CD4-positive, alpha-beta T cell treated with Interleukin-6 for 4 hours (primary cell): Measurements from ENCODE around the gene DENND1A.
"Not testable (repeated sequence)": the region's sequence is repeated elsewhere in the genome, so short reads cannot be mapped to it uniquely, and the experiment has no call there.

Experiments
- DNase-seq: peaks from one replicate; pipeline ENCODE4 v3.0.0-alpha.2; 2020; ENCODE audit warnings: mixed read lengths

The DENND1A gene

GRCh38 chr9:123398938-123399337 is 531.0 kb downstream of the DENND1A start:
- not testable (repeated sequence) for DNase-seq

GRCh38 chr9:123397975-123398374 is 532.0 kb downstream of the DENND1A start:
- DNase-seq, result no peak

DNA sequence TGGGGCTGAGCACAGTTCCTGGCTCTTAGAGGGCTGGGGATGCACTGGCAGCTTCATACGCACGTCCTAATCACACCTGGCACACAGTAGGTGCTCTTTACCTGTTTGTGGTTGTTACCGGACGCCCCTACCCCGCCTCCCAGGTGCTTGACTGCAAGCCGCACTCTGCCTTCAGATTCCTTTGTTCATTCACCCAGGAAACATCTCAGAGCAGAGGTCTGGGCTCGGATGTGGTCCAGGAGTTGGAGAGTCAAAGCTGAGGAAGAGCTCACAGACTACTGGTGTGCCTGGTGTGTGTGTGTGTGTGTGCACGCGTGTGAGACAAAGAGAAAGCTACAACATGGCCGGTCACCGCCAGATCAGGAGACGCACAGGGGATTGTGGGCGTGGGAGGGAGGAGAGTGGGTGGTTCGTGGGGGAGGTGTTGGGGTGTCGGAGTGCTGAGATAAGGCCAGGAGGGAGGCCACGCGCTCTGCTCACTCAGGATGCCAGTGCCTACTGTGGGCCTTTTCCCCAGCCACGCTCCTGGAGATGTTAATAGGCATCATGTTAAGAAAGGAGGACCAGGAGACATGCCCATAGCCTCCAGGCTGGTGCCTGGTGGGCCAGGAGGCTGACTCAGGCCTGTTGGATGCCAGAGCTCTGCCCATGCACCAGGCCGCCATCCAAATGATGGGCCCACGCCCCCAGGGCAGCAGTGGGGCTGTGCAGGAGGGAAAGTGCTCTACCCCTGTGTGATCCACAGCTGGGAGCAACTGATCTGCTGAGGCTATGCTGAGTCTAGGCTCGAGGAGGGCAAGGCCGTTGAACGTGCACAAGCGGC is 534.0 kb downstream of the DENND1A start:
- DNase-seq, result no peak

GRCh38 chr9:123395276-123395688 is 534.6 kb downstream of the DENND1A start:
- DNase-seq, result no peak

DNA sequence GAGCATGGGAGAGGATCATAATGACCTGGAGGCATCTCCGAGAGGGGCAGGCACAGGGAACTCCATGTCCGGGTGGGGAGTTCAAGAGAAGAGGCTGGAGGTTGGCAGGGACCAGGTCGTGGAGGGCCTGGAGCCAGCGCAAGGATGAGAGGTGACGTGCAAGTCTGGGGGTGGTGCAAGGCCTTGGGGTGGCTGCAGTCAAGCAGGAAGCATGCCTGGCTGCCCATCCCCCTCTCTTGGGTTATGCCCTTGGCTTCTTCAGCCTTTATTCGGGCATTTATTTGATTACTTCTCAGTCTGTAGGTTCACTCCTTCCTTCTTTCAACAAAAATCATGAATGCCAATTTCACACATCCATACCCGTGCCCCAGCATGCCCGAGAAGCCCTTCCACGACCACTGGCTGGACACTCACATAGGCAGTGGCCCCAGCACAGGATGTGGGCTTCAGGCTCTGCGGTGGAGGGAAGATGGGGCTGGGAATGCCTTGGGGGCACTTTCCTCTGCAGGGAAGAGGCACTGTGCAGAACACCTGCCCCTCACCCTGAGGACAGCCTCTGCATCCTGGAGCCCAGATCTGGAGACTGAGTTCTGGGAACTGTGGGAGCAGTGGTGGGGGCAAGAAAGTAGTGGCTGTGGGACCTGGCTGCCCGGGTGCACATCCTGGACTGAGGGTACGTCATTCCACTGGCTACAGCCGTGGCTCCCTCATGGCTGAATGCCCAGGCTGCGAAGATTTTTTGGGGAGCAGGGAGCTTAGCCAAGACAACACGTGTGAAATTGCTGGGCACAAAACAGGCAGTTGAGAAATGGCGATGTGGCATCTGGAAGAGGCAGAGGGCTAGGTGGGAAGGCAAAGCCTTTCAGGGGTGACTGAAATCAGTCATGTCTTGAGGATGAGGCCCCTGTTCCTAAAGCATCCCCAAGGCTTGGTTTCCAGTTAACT is 535.4 kb downstream of the DENND1A start:
- no peak for DNase-seq

GRCh38 chr9:123392802-123393201 is 537.1 kb downstream of the DENND1A start:
- DNase-seq, result no peak

DNA sequence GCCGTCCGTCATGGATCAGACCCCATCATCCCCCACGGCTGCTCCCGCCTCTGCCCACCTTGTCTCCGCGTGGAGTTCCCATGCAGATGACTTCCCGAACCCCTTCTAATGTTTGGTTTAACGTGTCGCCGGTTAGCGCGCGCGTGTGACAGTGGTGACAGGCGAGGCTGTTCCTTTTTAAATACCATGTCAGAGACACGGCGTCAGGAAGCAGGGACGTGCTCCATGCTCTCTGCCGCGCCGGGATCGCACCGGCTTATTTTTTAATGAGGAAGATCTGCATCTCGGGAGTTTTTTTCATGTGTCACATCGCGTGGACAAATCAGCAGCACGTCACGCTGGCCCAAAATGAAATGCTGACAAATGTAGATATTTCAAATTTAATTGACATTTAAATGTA is 538.0 kb downstream of the DENND1A start:
- no peak for DNase-seq

GRCh38 chr9:123391233-123391632 is 538.7 kb downstream of the DENND1A start:
- DNase-seq, result no peak

GRCh38 chr9:123390337-123391135 is 539.4 kb downstream of the DENND1A start:
- DNase-seq, result no peak

- DNase-seq, result no peak
These were observed 540.2 kb downstream of the DENND1A start for GRCh38 chr9:123389698-123390097.

- no peak for DNase-seq
These were observed 540.9 kb downstream of the DENND1A start for GRCh38 chr9:123389070-123389469.

DNA sequence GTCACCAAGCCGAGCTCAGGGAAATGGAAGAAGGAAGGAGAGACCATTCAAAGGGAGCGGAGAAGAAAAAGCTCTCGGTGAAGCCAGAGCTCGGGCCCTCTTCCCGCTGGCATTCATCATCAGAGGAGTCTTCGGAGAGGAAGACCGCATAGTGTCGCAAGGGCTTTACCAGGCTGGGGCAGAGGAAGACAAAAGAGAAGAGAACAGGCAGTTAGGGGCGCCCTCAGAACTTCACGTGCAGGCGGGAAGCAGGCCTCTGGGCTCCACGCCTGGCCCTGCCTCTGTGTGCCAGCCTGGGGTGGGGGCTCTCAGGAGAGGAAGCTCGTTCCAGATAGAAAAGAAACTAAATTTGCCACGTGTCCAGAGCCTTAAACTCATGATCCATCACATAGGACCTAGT is 542.2 kb downstream of the DENND1A start:
- no peak for DNase-seq

DNA sequence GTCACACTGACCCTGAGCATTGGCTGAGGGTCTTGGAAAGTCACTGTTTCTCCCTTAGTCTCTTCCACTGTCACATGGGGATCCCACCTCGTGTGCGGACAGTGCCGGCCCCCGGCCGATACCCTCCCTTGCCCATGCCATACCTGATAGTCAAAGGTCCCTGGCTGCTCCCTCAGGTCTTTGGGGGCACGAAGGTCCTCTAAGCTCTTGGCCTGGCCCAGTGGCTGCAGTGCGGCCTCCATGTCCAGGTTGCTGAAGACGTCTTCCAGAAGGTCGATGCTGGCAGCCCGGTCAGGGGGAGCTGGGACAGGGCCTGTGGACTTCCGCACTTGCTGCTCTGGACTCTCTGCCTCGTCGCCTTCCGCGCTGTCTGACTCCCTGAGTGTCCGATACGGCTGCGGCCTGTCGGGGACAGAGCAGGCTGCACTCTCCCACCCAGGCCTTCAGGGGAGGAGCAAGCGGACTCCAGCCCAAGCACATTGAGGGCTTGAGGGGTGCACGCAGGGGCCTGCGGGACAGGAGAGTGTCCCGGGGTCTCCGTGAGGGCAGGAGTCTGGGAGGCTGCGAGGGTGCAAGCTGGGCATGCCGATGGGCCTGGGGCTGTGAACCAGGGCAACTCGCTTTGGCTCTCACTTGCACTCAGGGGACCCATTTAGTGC is 546.3 kb downstream of the DENND1A start:
- DNase-seq, result no peak

- no peak for DNase-seq
These were observed 547.0 kb downstream of the DENND1A start for GRCh38 chr9:123382653-123383511.

DNA sequence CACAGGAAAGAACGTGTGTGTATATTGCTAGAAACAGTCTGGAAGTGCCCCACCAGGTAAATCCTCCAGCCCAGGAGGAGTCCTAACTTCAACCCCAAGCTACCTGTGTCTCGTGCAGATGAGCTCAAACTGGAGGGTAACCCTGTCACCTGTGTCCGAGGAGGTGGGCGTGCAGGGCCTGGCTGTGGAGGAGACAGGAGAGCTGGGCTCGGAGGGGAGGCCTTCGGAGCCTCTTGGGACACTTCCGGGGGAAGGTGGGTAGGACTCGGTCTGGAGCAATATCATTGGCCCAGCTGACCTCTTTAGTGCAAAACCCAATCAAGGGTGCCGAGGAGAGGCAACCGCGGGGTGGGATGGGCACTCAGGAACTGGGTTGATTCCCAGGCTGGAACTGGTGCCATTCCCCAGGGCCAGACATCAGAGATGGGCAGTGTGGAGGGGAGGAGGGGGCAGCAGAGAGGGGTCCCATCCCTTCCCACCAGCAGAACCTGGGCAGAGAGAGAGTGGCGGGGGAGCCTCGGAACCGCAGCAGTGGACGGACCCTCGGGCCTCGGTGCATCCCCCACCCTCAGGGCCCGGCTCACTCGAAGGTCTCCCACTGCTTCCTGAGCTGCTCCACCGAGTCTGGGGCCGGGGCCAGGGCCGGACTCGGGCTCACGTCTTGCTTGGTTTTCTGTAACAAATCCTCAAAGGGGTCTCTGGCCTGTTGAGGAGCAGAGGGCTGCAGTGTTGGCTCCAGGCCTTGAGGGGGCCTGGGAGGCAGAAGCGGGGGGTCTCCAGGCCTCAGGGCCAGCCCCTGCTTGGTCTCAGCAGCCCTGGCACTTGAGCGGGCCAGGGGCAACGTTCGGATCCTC is 548.8 kb downstream of the DENND1A start:
- DNase-seq, result no peak

DNA sequence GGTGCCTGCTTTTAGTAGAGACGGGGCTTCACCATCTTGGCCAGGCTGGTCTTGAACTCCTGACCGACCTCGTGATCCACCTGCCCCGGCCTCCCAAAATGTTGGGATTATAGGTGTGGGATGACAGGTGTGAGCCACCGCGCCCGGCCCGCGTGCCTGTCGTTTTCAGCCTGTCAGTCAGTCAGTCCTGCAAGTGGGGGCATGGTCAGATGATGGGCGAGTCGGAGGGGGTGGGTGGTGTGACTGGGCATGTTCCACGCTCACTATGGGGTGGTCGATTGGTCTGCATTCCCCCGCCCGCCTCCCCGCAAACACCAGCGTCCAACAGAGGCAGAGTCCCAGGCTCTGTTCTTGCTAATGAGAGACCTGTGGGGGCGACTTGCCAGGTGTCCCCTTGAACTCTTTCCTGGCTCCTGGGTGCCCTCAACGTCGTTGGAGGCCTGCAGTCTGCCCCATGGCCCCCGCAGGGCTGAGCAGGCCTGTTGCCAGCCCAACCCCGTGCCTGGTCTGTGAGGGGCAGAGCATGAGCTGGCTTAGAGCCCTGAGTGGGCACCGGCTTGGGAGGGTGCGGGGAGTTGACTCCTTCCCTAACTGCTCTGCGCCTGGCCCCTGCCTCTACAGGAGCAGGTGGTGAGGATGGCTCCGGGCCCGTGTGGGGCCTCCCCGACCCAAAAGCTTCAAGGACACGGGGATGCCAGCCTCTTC is 550.8 kb downstream of the DENND1A start:
- DNase-seq, result no peak

DNA sequence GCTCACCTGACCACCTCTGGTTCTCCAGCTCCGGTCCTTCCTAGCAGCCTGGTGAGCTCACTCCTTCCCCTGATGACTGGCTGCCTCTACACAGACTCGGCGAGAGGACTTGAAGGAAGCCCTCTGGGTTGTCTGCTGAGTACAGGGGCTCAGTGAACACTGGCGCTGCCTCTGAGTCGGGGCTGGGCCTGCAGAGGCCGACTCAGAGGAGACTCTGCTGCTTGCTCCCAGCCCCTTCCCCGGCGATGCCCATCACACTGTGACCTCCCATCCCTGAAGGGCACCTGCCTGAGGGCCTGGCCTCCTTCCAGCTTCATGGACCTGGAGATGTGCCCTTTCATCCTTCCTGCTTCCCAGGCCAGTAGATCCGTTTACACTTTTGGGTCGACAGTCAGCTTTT is 551.9 kb downstream of the DENND1A start:
- no peak for DNase-seq

DNA sequence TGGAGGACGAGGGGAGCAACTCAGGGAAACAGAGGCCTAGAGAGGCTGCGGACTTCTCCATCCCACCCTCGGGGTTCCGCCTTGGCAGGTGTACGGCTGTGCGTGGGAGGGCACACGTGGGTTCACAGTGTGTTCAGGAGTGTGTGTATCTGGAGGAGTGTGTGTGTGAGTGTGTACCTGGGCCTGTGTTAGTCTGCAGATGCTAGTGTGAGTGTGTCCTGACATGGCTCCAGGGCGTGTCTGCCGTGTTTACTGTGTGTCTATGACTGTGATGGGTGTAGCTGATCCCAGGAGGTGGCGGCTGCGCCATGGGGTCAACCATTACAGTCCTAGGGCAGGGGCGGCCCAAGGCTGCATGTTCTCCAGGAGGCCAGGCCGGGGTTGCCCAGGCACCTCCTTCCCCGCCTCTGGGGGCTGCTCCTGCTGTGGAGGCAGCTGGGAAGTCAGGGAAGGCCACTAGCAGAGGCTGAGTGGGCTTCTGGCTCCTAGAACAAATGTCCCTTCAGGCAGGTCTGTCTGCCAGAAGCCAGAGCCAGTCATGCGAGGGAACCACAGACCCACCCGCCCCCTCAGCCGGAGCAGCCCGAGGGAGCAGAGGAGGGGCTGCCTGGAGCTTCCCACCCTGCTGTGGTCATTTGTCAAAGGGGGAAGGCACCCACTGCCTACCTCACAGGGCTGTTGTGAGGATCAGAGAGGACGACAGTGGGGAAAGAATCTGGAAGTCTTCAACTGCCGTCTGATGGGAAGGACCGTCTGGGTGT is 552.5 kb downstream of the DENND1A start:
- no peak for DNase-seq
